ENCODE results near the gene THSD4.

DNA sequence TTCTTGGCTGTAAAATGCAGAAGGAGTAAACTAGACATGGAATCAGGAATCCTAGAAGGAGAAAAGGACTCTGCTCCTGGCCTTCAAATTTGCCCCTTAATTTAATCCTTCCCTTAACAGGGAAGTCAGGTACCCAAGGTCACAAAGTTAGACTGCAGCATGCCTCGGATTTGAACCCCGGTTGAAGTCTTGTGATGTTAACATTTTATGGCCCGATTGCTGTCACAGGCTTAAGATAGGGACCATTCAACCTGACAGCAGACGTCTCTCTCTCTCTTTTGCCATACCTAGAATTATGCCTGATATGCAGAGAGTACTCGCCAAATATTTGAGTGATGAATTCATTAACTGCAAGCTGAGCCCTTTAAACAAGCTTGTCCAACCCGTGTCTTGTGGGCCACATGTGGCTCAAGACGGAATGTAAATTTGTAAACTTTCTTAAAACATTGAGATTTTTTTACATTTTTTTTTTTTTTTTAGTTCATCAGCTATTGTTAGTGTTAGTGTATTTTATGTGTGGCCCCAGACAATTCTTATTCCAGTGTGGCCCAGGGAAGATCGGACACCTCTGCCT, 217.2 kb downstream of the THSD4 start:
- TF ChIP-seq, protein P1, sequence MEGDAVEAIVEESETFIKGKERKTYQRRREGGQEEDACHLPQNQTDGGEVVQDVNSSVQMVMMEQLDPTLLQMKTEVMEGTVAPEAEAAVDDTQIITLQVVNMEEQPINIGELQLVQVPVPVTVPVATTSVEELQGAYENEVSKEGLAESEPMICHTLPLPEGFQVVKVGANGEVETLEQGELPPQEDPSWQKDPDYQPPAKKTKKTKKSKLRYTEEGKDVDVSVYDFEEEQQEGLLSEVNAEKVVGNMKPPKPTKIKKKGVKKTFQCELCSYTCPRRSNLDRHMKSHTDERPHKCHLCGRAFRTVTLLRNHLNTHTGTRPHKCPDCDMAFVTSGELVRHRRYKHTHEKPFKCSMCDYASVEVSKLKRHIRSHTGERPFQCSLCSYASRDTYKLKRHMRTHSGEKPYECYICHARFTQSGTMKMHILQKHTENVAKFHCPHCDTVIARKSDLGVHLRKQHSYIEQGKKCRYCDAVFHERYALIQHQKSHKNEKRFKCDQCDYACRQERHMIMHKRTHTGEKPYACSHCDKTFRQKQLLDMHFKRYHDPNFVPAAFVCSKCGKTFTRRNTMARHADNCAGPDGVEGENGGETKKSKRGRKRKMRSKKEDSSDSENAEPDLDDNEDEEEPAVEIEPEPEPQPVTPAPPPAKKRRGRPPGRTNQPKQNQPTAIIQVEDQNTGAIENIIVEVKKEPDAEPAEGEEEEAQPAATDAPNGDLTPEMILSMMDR (IDR thresholded peaks at IDR 0.05; ENCODE audit: low read depth, low read length): no peak
- no peak for TF ChIP-seq EZH2phosphoT487 (IDR thresholded peaks at IDR 0.05; ENCODE audit: low read depth)

All from OCI-LY3 (cell line).